HG02623 (cell line): ENCODE data around the gene ATAD3A.
"Not testable (repeated sequence)": the region's sequence is repeated elsewhere in the genome, so short reads cannot be mapped to it uniquely, and the experiment has no call there.

Experiments used
- ATAC-seq: cut with Tn5 transposase; IDR thresholded peaks from one replicate; pipeline ENCODE4 v1.9.1; 2021; ENCODE audit warnings: moderate library complexity; ENCODE audit not compliant: unreplicated experiment

The ATAD3A gene

DNA sequence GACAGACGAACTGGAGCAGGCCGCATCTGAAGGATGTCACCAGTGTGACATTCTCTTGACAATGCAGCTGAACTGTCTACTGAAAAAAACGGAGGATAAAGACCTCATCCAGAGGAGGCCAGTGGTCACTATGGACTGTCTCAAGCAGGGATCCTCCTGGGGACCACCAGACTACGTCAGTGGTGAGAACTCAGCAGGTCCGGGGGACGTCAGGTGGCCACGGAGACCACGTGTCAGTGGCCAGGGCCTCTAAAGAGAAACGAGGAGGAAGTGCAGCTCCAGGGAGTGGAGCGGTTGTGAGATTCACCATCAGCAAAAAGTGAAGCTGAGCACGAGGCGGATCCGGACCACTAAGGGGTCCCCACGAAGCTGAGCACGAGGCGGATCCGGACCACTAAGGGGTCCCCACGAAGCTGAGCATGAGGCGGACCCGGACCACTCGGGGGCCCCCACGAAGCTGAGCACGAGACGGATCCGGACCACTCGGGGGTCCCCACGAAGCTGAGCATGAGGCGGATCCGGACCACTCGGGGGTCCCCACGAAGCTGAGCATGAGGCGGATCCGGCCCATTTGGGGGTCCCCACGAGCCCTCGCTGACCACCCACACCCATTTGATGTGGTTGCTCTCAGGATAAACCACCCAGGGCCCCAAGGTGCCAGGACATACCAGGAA, 42.0 kb downstream of the ATAD3A start:
- ATAC-seq, result no peak

DNA sequence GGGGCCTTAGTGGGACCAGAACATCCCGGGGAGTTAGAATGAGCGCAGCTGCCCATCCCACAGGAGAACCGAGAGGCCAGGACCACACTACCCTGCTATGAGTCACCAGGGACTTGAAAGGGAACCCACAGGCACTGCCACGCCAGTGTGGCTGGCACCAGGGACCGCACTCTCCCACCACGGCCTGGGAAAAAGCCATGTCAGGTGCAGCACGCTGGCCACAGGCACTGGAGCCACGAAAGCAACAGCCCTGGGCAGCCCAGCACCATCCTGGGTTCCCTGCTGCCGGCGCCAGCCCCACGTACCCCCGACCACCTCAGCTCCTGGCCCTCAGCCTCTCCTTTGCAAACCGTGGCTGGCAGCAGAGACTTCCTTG, 42.6 kb downstream of the ATAD3A start:
- no peak for ATAC-seq

DNA sequence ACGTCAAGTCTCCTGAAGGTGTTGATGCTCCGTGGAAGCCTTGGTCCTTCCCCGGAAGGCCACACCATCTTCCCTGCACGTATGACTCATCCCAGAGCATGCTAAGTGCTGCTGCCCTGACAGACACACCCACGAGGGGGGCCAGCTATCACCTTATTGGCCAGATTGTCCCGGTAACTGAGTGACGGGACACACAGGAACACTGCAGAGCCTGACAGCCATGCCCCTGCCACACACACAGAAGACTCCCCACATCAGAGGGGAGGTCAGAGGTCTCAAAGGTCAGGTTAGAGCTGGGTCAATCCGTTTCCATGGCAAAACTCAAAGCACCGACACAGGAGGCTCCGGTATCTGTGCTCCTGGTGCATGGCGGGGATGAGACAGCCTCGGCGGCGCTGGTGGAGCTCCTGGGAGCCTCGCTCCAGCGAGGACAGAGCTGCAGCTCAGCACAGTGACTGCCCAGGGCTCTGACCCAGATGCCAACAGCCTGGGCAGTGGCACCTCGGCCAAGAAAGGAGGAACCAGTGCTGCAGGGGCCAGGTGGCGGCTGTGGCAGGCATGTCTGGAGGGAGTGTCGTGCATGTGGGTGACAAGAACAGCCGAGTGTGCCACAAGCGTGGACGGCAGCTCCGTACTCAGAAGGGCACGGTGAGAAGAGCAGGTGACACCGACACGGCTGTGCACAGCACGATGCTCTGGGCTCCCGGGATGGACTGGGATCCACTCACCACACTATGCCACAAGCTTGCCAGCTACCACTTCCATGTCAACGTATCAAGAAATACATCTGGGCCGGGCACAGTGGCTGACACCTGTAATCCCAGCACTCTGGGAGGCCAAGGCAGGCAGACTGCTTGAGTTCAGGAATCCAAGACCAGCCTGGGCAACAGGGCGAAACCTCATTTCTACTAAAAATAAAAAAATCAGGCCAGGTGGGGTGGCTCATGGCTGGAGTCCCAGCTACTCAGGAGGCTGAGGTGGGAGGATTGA, 43.3 kb downstream of the ATAD3A start:
- no peak for ATAC-seq

DNA sequence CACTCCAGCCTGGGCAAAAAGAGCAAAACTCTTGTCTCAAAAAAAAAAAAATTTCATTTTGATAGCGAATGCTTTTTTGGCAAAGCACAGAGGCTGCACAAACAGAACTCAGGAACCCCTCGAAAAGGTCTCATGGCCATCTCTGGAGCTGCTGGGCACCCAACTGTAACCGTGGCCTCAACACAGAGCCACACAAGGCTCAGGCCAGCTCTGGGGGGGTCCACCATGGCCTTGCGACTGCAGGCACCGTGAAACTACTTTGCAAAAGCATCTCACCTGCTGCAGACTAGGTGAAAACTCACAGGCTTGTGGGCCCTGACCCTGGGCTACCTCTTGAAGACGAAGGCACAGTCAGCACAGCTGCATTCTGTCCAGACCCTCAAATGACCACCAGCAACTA, 44.5 kb downstream of the ATAD3A start:
- ATAC-seq, result no peak

DNA sequence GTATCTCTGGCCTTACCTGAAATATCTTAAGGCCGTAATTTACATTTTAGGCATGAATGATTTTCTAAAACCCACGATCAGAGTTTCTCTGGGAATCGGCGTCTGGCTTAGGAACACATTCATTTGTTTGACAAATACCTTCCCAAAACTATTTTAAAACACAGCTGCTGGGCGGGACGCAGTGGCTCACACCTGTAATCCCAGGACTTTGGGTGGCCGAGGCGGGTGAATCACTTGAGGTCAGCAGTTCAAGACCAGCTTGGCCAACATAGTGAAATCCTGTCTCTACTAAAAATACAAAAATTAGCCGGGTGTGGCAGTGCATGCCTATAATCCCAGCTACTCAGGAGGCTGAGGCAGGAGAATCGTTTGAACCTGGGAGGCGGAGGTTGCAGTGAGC, 45.0 kb downstream of the ATAD3A start:
- not testable (repeated sequence) for ATAC-seq

DNA sequence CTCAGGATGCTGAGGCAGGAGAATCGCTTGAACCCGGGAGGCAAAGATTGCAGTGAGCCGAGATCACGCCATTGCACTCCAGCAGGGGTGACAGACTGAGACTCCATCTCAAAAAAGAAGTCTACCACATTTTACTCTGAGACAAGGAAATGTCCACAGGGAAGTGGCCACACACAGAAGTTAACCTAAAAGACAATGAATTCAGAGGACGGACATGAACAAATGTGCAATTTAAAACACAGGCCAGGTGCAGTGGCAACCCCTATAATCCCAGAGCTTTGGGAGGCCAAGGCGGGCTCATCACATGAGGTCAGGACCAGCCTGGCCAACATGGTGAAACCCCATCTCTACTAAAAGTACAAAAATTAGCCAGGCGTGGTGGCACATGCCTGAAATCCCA, 45.7 kb downstream of the ATAD3A start:
- not testable (repeated sequence) for ATAC-seq

DNA sequence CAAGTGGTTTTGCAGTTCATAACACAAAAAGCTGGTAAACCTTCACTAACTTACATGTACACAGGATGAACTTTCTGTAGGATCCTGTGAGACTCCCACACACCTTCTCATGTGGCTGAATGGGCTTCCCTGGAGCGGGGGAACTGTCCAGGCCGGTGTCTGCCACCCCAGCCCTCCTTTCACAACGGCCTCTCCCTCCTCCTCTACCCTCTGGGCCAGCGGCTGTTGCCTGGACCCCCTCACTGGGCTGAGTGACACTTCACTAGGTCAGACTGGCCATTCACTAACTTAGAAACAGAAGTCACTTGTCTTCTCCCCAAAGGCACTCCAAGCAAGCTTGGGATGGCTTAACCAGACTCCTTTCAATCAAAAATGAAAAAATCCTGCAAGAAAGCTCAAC, 46.6 kb downstream of the ATAD3A start:
- no peak for ATAC-seq

DNA sequence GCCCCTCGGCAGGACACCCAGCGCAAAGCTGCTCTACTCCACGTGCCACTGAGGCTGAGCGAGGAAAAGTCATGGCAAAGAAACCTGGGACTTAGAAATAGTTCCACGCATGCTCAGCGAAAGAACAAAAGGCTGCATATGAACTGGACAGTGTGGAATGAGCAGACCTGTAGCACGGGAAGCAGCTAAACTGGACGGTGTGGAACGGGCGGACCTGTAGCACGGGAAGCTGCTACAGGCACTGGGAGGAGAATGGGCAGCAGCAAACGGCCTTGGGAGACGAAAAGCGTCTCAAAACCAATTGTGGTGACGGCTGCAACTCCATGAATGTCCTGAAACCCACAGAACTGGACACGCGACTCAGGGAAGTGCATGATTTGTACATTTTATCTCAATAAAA, 47.1 kb downstream of the ATAD3A start:
- ATAC-seq, result no peak

DNA sequence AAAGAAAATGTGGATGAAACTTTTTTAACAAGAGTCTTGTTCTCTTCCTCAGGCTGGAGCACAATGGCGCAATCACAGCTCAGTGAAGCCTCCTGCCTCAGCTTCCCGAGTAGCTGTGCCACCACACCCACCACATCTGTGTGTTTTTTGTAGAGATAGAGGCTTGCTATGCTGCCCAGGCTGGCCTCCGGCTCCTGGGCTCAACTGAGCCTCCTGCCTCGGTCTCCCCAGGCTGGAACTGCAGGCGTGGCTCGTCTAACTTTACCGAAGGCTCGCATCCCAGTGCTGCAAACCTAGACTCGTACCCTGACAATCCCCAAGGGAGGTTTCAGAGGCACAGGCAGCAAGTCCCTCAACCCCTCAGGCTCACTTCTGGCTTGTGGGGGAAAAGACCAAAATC, 48.2 kb downstream of the ATAD3A start:
- no peak for ATAC-seq

DNA sequence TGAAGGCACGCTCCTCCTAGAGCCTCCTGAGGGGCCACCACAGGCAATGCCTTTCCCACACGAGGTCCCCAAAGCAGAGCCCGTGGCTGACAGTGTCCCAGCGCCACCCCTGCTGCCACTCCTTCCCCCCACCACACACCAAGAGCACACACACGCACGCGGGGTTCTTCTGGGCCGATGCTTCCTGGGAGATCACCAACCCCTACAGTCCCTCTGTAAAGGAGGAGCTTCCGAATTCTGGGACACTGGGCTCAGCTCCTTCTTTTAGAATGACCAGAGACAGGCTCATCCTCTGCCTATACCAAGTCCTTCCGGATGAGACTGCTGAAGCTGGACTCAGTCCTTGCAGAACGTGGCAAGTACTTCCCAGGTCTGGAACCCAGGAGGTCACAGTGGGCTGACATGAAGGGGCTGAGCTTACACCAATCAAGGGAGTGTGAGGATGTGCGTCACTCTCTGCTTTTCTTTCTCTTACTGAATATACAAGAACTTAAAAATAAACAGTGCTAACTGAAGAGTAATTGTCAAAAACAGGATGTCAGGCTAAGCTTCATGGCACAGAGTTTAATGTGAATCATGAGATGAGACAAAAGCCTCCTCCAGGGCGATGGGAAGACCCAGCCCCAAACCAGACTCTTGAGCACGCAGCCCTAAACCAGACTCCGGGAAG, 50.0 kb downstream of the ATAD3A start:
- no peak for ATAC-seq

DNA sequence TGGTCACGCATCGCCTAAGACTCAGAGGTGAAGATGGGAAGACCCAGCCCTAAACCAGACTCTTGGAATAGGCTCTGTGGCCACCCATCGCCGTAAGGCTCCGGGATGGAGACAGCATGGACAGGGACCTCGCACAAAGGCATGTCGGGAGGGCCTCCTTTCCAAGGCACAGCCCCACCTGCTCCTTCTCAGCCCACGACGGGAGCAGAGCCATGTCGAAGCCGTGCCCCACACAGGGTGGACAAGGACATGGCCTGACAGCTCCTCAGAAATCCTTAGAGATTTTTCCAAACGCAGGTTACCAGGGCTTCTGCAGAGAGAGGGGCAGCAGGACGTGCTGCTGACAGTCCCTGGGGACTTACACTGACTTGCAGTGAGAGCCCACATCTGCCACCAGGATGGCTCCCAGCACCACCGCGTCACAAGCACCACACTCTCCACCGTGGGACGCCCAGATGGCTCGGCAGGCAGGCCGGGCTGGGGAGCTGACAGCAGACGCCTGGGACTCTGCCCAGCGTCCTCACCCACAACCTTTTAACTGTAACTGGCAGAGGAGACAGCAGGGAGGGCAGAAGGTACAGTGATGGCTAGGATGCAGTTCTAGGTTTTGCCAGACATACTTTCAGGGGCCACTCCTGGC, 50.7 kb downstream of the ATAD3A start:
- no peak for ATAC-seq

DNA sequence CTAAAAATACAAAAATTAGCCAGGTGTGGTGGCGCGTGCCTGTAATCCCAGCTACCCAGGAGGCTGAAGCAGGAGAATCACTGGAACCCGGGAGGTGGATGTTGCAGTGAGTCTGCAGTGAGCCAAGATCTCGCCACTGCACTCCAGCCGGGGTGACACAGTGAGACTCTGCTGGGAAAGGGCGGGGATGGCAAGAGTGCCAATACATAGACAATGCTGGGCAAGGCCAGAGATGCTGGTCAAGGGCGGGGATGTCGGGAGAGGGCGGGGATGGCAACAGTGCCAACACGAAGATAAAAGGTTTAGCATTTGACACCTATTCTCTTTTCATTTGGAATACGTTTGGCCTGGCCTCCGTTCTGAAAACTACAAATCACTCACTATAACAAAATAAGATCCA, 51.7 kb downstream of the ATAD3A start:
- no peak for ATAC-seq

DNA sequence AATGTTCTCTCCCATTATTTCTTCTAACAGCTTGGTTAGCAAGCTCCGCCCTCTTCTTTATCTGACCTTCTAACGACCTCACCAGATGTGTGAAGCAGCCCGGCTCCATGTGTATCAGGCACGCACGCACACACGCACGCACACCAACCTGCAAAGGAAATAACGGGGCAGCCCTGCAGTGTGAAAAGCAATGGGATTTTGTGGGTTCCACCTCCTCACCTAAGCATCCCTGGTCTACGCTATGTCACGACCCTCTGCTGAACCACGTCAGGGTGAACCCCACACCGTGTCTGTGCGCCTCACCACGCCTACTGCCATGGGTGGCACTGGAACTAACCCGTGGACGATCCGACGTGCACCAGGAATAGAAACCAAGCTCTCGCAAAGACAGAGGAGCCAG, 52.3 kb downstream of the ATAD3A start:
- ATAC-seq, result no peak

DNA sequence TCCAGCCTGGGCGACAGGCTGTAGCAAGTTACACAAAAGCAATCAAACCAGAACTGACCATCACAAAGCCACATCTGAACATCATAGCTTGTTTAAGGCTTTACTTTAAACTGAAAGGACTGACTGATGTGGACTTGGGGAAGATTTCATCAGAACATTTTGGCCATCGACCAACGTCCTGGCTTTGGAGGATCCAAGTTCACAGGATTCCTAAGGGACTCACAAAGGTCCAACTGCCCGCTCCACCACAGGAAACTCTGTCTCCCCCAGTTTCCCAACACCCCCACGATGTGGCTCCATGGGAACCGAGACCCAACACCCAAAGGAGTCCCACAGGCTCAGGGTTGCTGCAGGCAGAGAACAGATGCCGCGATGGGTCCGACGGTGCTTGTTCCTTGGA, 53.4 kb downstream of the ATAD3A start:
- no peak for ATAC-seq

DNA sequence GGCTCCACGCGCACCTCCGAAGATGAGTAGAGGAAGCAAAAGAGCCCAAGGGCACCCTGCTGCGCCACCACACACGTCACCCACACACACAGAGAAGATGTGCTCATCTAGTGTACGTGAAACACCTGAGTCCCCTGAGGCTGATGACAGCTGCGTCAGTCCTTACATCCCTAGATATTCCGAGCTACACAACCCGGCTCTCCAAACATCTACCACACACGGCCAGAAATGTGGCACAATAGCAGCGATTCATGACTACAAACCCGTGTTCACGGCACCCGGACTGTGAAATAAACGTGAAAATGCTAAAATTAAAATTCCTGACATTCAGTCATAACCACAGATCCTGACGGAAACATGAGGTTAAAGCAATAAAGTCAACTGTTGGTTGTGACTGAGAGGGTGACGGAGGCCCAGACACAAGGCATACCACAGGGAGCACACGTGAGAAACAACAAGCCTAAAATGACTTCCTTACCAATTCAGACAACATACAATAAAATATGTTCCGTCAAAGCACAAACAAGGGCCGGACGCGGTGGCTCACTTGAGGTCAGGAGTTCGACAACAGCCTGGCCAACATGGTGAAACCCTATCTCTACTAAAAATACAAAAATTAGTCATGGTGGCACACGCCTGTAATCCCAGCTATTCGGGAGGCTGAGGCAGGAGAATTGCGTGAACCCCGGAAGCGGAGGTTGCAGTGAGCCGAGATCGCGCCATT, 55.4 kb downstream of the ATAD3A start:
- no peak for ATAC-seq

DNA sequence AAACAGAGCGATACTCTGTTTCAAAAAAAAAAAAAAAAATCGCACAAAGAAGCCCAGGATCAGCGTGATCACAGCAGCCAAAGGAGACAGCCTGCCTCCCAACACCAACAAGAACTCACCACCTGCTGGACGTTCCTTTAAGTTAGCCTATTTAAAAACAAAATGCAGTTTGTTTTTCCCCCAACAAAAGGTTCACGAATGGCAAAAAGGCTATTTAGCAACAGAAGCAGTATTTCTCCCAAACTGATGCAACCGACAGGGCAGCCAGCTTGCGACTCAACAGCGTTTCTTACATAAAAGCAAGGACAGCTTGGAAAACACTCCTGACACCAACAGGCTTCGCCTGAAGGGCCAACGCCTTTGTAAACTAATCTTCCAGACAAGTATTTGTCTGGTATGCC, 55.9 kb downstream of the ATAD3A start:
- ATAC-seq, result no peak

DNA sequence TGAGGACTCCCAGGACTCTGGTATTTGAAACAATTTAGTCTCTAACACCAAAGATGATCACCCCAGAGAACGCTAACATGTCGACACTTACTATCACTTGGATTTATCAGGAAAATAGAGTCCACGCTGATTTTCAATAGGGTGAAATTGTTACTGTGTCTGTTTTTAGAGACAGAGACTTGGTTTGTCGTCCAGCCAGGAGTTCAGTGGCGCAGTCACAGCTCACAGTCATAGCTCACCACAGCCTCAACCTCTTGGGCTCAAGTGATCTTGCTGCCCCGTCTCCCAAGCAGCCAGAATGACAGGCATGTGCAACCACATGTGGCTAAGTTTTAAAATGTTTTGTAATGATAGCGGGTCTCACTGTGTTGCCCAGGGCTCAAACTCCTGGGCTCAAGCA, 57.4 kb downstream of the ATAD3A start:
- no peak for ATAC-seq

DNA sequence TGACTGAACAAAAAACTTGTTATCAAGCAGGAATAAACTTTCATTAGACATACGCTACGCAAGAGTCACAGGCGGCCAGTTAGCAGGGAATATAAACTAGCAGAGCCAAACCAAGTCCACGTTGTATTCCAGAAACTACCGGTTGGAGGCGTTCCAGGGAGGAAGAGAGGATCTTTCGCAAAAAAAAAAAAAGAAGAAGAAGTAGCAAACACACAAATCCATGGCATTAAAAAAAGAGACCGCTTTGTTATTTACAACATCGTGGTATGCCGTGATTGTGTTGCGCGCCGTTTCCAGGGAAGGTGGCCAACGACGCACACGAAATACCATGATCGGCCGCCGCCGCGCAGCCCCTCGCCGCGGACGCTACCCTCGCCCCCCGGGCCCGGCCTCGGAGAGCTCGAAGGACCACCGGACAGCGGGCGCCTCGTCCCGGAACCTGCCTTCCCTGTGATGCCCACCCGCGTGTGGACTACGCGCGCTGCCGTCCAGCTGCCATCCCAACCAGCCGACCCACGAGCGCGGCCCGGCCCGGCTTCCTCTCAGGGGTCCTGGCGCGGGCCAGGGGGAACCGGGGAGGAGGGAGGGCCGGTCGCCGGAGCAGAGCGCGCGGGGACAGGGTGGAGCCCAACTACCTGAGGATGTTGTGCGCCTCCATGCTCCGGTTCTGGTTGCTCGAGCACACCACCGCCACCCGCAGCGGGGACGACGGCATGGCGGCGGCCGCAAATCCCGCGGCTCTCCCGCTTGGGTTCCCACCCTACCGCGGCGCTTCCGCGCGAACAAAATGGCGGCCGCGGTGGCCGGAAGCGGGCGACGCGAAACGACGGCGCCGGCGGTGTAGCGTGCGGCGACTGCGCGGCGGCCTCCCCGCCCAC, 62.1 kb downstream of the ATAD3A start:
- peak; percentile 58 for ATAC-seq

DNA sequence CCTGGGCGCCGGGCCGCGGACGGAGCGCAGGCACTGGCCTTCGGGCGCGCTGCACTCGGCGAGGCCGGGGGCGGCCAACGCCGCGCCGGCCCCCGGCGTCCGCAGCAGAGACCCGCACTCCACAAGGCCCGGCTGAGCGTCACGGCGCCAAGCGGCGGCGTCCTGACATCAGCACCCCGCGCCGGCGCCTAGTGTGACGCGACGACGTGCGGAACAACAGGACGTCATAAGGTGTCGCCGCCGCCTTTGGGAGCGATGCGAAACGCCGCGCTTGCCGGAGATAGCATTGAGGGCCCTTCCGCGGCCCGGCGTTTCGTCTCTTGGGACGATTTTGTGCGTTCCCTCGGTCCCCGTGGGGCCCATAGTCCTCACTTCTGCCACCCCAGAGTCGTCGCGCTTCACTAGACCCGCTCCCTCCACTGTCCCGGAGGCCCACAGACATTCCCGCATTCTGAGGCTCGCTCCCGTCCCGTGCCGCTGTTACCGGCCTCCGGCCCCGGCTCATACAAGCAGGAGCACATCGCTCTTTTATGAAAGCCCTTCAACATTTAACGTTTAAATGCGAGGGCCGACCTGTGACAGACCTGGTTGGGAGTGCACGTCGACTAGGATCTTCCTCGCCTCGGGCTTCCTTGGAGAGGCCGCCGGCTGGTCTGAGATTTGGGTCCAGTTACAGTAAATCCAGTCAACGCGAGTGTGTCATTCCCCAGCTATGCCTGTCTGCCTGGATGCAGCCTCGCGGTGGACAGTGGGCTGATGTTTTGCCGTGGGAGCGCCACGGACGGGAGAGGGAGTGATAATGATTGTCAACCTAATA, 63.0 kb downstream of the ATAD3A start, which contains the start of gene SSU72:
TSS of gene SSU72 (minus strand) at position 143 of the 817 bp plus-strand sequence. CDS start 306 bp downstream, outside the sequence.
- ATAC-seq, result peak; percentile 83
